ENCODE results near the gene NCR2. TPM values are rescaled to one million over a fixed set of nuclear protein-coding genes. Genes with fewer than 3 reads are reported as not detected.
"Not testable (repeated sequence)": the region's sequence is repeated elsewhere in the genome, so short reads cannot be mapped to it uniquely, and the experiment has no call there.

NCR2 gene
- total and polyA plus RNA-seq, 10 donors: not detected

DNA sequence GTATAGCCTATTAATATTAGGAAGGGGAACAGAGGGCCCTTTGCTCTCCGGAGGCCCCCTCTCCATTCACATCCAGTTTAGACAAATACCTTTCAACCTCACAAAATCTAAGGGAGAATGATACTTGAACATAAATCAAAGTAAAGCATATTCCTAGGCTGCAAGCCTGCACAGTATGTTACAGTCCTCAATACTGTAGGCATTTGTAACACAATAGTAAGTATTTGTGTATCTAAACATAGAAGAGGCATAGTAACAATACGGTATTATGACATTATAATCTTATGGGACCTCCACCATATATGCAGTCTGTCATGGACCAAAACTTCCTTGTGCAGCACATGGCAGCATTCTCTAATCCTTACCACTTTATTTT lies 46.7 kb upstream of the NCR2 start:
- no peak overlapping the region for H3K4me3 ChIP-seq
- TF ChIP-seq, protein P1, sequence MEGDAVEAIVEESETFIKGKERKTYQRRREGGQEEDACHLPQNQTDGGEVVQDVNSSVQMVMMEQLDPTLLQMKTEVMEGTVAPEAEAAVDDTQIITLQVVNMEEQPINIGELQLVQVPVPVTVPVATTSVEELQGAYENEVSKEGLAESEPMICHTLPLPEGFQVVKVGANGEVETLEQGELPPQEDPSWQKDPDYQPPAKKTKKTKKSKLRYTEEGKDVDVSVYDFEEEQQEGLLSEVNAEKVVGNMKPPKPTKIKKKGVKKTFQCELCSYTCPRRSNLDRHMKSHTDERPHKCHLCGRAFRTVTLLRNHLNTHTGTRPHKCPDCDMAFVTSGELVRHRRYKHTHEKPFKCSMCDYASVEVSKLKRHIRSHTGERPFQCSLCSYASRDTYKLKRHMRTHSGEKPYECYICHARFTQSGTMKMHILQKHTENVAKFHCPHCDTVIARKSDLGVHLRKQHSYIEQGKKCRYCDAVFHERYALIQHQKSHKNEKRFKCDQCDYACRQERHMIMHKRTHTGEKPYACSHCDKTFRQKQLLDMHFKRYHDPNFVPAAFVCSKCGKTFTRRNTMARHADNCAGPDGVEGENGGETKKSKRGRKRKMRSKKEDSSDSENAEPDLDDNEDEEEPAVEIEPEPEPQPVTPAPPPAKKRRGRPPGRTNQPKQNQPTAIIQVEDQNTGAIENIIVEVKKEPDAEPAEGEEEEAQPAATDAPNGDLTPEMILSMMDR (IDR thresholded peaks at IDR 0.05 in 8 of 11, conservative IDR thresholded peaks at IDR 0.05 in 3 of 11): no peak
- TF ChIP-seq POLR2AphosphoS5 (IDR thresholded peaks at IDR 0.05) (no peak), POLR2A (IDR thresholded peaks at IDR 0.05) (no peak)
- H3K27ac ChIP-seq: no peak overlapping the region
- H3K27me3 ChIP-seq (replicated peaks in 1 of 7): peaks cover 0 to 6% (median 0%) of the 10 kb centered on the region in 7 donors
- intact Hi-C loops (cut with DNase I; ENCODE audit: low total_unique reads): no loop called here
- DNase-seq: no peak
- 59 to 97% (median 76%) methylated on average over 2 of the region's 2 CpGs for WGBS, 5 donors
- H3K9me3 ChIP-seq: no peaks in the 10 kb centered on the region
- H3K36me3 ChIP-seq: no peaks in the 10 kb centered on the region
- peaks cover 0 to 25% (median 0%) of the 10 kb centered on the region in 6 donors for H3K4me1 ChIP-seq

DNA sequence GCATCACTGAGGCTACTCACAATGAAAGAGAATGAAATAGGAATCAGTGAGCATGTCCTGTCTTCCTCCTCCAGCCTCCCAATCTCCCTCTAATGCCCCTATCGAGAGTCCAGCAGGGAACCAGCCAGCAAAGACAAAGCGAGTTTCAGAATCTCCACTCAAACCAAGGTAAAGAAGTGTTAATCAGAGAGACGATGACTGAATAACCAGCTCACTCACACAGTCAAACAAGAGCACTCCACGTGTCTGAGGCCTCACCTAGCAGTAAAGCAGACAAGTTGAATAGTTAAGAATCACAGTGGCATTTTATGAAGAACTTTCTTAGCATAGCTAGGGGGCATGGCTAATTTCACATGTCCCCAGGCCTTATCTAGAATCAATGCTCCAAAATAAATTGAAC lies 45.6 kb upstream of the NCR2 start:
- intact Hi-C loops (cut with DNase I; ENCODE audit: low total_unique reads): no loop called here
- H3K27ac ChIP-seq: no peak overlapping the region
- peaks cover 0 to 2% (median 0%) of the 10 kb centered on the region in 7 donors for H3K27me3 ChIP-seq (replicated peaks in 1 of 7)
- no peaks in the 10 kb centered on the region for H3K36me3 ChIP-seq
- H3K4me3 ChIP-seq: no peak overlapping the region
- no peaks in the 10 kb centered on the region for H3K9me3 ChIP-seq
- WGBS, 5 donors: 86 to 97% (median 90%) methylated on average over 4 of the region's 4 CpGs
- DNase-seq: no peak
- TF ChIP-seq POLR2AphosphoS5 (IDR thresholded peaks at IDR 0.05) (no peak), POLR2A (IDR thresholded peaks at IDR 0.05) (no peak)
- TF ChIP-seq, protein P1 (IDR thresholded peaks at IDR 0.05 in 8 of 11, conservative IDR thresholded peaks at IDR 0.05 in 3 of 11): no peak
- peaks cover 0 to 25% (median 0%) of the 10 kb centered on the region in 6 donors for H3K4me1 ChIP-seq

DNA sequence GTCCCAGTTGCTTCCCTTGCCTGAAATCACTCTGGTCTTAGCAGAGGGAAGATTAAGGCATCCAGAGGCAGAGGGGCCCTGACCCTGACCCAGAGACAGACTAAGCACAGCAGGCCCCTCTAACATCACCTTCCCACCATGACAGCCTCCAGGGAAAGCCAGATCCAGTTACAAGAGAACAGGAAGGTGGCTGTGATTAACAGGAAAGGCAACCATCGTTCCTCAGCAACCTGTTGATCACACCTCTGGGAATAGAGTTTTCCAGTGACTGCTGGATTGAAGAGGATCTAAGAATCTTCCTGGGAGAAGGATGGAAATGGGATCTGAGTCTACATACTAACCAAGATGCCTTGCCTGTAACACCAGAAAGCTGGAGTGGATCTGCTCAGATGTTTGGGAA lies 43.7 kb upstream of the NCR2 start:
- Histone ChIP-seq H3K4me1 (peaks cover 0 to 19% (median 0%) of the 10 kb centered on the region in 6 donors), H3K27me3 (replicated peaks in 1 of 7) (peaks cover 0 to 2% (median 0%) of the 10 kb centered on the region in 7 donors), H3K27ac (no peak overlapping the region), H3K36me3 (no peaks in the 10 kb centered on the region), H3K4me3 (no peak overlapping the region), H3K9me3 (peaks cover 0 to 2% (median 0%) of the 10 kb centered on the region in 8 donors)
- WGBS, 5 donors: 52 to 92% (median 60%) methylated on average over 1 of the region's 1 CpG
- intact Hi-C loops (cut with DNase I; ENCODE audit: low total_unique reads): no loop called here
- DNase-seq: no peak
- TF ChIP-seq POLR2A (IDR thresholded peaks at IDR 0.05): no peak
- TF ChIP-seq, protein P1 (IDR thresholded peaks at IDR 0.05 in 8 of 11, conservative IDR thresholded peaks at IDR 0.05 in 3 of 11): no peak
- TF ChIP-seq POLR2AphosphoS5 (IDR thresholded peaks at IDR 0.05): no peak

DNA sequence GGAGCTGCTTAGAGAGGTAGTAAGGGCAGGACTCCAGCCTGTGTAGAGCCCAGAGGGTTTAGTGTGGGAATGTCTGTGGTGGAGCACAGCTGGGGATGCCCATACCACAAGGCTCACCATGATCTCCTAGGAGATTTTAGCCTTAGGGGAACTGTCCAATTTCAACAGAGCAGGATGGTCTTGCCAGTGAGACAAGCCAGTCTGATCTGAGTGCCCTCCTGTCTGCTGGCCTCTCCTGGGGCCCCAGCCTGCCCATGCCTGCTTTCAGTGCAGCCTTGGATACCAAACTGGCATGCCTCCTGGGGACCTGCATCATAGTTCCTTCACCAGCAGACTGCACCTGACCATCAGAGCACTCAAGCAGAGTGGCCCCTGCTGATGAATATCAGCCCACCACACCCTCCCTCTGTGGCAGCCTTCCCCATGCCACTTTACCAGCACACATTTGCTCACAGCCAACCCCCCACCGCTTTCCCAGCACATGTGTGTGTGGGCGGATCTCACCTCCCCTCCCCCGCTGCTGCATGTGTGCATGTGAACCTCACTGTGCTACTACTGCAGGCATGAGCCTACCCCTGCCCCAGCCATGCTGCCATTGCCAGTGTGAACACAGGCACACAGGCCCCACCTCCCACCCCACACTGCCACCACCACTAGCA lies 41.1 kb upstream of the NCR2 start:
- Histone ChIP-seq H3K27ac (no peak overlapping the region), H3K36me3 (no peaks in the 10 kb centered on the region), H3K27me3 (replicated peaks in 1 of 7) (no peaks in the 10 kb centered on the region), H3K4me1 (peaks cover 0 to 13% (median 7%) of the 10 kb centered on the region in 6 donors), H3K4me3 (no peak overlapping the region), H3K9me3 (peaks cover 0 to 10% (median 6%) of the 10 kb centered on the region in 8 donors)
- no peak for DNase-seq
- intact Hi-C loops (cut with DNase I; ENCODE audit: low total_unique reads): no loop called here
- TF ChIP-seq POLR2A (IDR thresholded peaks at IDR 0.05): no peak
- no peak for TF ChIP-seq POLR2AphosphoS5 (IDR thresholded peaks at IDR 0.05)
- TF ChIP-seq, protein P1 (IDR thresholded peaks at IDR 0.05 in 8 of 11, conservative IDR thresholded peaks at IDR 0.05 in 3 of 11): no peak
- 70 to 94% (median 84%) methylated on average over 3 of the region's 3 CpGs for WGBS, 5 donors

DNA sequence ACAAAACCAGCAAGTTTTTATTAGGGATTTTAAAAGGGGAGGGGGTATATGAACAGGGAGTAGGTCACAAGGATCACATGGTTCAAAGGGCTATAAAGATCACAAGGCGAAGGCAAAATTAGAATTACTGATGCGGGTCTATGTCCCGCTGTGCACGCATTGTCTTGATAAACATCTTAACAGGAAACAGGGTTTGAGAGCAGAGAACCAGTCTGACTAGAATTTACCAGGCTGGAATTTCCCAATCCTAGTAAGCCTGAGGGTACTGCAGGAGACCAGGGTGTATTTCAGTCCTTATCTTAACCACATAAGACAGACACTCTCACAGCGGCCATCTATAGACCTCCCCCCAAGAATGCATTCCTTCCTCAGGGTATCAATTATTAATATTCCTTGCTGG lies 38.2 kb upstream of the NCR2 start:
- H3K36me3 ChIP-seq; H3K27me3 ChIP-seq (replicated peaks in 1 of 7); H3K4me3 ChIP-seq; intact Hi-C loops (cut with DNase I; ENCODE audit: low total_unique reads); DNase-seq; H3K27ac ChIP-seq: not testable (repeated sequence)
- H3K4me1 ChIP-seq: peaks cover 0 to 16% (median 8%) of the 10 kb centered on the region in 6 donors
- WGBS, 5 donors: 69 to 77% (median 73%) methylated on average over 5 of the region's 5 CpGs
- H3K9me3 ChIP-seq: peaks cover 0 to 12% (median 8%) of the 10 kb centered on the region in 8 donors

Measured in spleen (tissue), 11 donors.